ENCODE results near the gene EGFR.
A peak's percentile ranks its signal among the peaks of the same experiment; 100 is the strongest.

EGFR gene

GRCh38 chr7:55083206-55083605 lies 64.4 kb downstream of the EGFR start:
- DNase-seq, result no peak

- no peak for DNase-seq
These were observed 65.5 kb downstream of the EGFR start for GRCh38 chr7:55084307-55084706.

DNA sequence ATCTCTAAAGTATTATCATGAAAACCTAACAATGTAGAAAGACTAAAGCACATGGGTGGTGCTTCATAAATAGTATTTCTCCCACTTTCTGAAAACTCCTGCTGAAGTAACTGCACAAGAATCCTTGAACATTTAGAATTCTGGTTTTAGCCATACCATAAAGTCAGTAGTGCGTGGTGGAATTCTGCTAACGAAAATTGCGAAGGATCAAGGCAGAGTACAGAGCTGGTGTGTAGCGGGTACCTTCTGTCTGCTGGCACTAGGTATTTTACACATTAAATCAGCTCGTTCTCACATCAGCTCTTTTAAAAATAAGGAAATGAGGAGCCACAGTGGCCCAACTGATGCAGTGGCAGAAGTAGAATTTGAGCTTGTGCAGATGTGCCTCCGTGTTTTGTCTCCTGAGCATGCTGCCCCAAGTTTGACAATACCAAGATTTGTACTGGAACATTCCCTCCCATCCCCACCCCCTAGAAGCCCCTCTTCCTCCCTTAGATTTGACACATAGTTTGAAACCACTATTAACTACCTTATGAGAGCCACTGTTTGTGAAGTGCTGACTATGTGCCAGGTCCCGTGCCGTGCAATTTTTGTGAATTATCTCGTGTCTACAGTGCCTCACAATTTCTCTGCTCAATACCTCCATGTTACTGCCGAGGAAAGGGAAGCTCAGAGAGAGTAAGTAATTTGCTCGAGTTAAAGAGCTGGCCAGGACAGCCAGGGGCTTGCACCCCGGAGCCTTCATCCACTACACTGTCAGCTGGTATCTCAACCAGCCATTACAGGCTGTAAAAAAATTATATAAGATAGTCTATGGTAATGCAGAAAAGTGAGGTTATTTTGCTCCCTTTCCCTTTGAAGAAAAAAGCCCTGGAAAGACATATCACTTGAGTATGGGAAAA lies 66.9 kb downstream of the EGFR start:
- DNase-seq, result no peak

GRCh38 chr7:55086413-55087201 lies 67.8 kb downstream of the EGFR start:
- DNase-seq, result peak; percentile 91

- DNase-seq, result no peak
These were observed 68.7 kb downstream of the EGFR start for GRCh38 chr7:55087521-55087961.

DNA sequence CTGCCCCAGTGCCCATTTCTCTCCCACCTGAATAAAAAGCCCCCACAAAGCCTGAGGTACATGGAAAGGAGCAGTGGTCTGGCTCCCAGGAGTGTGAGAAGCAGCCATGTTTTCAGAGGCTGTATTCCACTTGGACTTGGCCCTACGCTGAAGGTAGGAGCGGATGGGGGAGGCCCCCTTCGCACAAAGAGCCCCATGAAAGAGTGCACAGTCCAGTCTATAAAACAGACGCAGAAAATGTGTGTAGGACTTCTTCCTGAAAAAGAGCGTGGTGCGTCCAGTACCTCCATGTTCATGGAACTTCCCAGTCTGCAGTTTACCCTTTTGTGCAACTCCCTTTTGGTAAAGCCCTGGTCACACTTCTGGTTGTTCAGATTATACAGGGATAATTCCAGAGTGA lies 69.3 kb downstream of the EGFR start:
- no peak for DNase-seq

- no peak for DNase-seq
These were observed 69.8 kb downstream of the EGFR start for GRCh38 chr7:55088620-55089019.

GRCh38 chr7:55092186-55092974 lies 73.6 kb downstream of the EGFR start:
- DNase-seq, result no peak

GRCh38 chr7:55092975-55093373 lies 74.2 kb downstream of the EGFR start:
- DNase-seq, result no peak

DNA sequence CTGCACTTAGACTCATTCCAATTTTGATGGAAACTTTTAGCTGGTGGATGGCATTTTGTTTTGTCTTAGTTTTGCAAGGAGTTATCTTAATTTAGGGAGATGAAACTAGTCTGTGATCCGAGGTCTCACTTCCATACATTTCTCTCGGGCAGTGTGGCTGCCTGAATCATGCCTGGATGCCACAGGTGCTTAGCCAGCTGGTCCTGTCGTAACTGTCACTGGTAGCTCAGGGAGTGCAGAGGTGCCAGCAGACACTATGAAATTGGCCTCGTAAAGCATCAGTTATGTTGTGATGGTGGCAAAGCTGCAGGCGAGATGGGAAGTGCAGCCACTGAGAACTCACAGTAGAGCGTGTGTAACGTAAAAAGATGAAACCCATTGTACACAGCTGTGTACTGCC lies 74.9 kb downstream of the EGFR start:
- DNase-seq, result no peak

DNA sequence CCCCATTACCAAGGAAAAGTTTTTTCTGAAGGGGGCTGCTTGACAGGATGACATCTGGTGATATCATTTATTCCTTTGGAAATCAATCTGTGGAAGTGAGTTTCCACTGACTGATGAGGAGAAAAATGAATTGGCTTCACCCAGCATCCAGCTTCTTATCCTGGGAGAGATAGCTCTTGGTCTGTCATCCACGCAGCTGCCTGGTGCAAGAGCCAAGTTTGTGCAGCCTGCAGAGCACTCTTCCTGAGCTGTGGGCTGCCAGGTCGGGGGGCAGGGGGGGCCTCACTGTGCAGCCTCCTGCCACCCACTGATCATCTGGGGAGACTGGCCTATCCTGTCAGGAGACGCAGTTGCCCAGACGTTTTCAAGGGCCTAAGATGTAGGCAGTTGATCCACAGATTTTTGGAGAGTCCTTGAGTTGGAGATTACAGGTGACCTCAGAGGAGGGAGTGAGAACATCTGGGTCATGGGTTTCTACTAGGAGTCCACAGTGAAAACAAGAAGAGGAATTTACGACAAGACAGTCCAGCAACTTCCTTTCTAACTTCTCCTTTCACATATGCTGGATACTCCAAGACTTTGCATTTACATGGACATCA lies 75.4 kb downstream of the EGFR start:
- no peak for DNase-seq

DNA sequence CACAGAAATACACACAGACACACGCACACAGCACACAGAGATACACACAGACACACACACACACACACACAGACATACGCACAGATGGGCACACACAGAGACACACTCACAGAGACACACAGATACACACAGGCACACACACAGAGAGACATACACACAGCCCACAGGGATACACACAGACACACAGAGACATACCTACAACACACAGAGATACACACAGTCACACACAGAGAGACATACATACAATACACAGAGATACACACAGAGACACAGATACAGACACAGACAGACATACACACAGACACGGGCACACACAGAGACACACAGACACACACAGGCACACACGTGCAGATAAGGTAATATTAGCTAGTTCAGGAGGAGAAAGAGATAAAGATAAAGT lies 76.9 kb downstream of the EGFR start:
- DNase-seq, result no peak

- DNase-seq, result no peak
These were observed 77.5 kb downstream of the EGFR start for GRCh38 chr7:55096323-55096722.

DNA sequence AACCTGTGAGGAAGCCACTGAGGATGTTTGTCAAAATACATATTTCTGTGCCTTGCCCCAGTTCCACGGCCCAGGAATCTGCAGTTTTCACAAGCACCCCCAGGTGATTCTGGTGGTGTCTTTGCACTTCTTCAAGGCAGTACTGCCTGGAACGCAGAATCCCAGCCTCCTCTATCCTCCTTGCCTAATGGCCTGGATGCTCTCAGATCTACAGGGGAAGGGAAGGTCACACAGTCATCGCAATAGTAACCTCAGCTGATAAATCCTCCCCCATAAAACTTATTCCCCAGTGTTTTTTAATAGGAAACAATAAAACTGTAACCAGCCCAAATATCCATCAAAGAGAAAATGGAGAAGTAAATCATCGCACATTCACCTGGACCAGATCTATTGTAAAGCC lies 78.3 kb downstream of the EGFR start:
- no peak for DNase-seq

DNA sequence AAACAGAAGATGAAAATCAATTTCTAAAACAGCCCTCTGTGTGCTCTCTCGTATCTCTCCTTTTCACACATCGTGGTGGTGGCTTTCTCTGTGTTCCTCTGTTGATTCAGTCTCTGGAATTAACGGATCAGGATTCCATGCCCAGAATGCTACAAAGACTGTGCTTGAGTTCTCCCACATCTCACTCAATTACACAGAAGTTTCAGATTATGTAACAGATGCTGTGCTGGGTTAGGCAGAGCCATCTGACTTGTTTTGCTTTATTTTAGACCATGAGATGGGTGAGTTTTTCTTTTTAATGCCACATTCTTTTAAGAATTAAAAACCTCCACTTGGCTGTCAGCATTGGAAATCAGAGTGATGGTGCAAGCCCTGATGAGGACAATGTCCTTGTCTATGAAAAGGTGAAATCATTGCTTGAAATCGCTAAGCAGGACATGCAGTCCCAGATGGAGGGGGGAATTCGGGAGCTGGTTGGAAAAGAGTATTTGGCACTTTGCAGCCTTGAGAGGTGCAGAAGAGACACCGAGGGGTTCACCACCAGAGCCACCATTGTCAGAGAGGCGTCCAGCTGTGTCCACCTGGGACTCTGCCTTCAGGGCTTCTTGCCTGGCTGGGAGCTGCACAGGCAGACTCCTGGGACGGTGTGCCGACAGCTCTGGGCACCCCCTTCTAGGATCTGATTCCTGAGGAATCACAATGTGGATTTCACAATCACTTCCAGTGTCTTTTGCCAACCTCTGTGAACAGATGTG lies 80.4 kb downstream of the EGFR start:
- no peak for DNase-seq

DNA sequence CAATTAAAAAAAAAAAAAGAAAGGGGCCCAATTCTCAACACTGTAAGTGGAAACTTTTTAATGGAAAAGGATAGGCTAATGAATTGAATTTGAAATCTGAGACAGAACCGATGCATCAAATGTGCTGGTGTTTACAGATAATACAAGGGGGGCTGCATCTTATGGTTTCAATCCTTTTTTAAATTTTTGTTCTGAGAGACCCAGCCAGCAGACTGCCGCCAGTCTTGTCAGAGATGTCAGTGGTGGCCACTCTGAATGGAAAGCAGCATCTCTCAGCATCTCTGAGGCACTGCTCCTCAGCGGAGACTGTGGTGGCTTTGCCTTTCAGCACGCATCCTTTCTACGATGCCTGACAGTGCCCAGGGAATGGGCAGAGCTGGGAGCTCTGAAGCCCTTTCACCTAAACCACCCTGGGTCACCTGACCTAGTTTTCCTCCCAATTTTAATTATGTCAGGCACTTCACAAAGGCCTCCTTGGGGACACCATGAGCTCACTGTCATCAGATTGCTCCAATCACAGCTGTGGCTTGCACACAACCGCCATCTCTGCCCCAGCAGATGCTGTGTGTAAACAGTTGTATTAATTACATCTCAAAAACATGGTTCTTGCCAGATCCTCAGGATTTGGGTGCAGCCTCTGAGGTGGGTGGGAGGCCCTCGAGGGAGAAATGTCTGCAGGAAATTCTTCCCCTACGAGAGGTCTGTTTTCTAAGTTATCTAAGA lies 81.2 kb downstream of the EGFR start:
- no peak for DNase-seq

DNA sequence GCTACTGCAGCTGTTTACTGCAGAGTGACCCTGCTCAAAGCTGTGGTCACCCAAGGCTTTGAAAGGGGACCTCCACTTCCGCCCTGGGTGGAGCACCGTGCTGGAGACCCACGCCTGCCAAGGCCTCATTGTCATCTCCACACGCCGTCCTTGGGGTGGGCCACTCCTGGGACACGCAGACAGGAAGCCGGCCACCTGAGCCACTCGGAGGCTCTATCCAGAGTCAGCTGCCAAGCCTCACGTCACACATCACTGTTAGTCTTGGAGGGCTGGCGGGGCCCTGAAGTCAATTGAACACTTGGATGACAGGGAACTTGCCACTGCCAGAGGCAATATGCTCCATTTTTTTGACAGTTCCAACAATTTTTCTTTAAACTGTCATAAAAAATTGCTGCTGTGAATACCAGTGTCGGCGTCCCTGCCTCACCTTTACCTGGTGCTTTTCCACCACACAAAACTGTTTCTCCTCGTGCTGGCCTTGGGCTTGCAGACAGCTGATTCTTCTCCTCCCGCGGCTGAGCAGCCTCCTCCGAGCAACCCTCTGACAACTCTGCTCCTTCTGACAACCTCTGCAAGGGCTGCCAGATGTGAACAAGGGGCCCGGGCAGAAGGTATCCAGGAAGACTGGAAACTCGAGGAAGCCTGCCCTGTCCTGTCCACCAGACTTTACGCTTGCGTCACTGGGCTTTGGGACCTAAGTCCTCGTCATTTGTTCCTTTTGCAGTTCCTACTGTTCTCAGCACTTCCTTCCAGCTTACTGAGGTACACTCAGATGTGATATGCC lies 81.9 kb downstream of the EGFR start:
- no peak for DNase-seq

GRCh38 chr7:55101359-55101758 lies 82.5 kb downstream of the EGFR start:
- DNase-seq, result no peak

DNA sequence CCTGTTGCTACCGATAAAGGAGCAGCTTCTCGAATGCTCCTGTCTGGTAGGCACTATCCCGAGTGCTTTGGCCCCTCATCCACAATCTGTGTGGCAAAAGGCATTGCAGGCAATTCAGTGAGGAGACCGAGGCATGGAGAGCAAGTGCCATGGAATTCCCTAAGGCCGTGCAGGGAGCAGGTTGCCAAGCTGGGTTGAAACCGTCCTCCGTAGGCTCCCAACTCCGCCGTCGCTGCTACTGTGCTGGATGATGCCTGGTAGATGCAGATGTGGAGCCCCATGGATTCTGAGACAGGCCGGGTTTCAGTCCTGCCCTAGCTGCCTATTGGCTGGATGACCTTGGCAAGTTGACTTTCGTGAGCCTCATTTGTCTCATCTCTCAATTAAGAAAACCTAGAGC lies 85.3 kb downstream of the EGFR start:
- DNase-seq, result no peak

DNA sequence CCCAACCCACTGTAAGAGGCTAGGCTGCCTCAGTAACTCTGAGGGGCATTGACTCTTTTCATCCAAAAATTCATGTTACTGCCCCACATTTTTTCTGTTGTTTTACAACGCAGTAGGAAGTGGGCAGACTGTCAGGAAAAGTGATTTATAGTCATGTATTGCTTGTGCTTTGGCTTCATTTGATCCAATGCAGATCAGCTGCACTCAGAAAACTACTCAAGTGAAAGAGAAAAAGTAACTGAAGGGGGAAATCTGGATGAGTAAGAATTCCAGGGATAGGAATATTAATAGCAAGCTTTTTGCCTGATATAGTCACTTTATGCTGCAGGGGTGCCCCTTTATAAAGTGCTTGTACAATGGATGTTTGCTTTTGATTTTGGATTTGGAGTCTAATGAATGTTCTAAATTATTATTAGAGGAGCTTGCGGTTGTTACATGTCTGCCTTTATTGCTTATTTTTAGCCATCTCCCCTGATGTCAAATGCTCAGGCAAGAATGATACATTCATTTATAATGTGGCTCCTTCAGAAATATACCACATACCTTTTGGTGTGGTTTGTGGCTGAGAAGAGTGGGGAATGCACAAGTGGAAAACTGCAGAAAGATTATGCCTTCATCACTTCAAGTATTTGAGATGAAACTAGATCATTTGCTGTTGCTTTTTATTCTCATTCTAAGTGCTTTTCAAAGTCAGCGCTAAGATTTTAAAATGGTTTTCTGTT lies 86.1 kb downstream of the EGFR start:
- peak; percentile 35 for DNase-seq
